GM19099 (cell line): ENCODE data around the gene TMEM163.

Experiments
- POLR2A ChIP-seq: IDR thresholded peaks from 3 replicates; pipeline ENCODE4 v1.6.1; 2011; ENCODE audit warnings: low read depth; ENCODE audit not compliant: insufficient read length; ENCODE audit errors: extremely low read depth

Gene TMEM163

DNA sequence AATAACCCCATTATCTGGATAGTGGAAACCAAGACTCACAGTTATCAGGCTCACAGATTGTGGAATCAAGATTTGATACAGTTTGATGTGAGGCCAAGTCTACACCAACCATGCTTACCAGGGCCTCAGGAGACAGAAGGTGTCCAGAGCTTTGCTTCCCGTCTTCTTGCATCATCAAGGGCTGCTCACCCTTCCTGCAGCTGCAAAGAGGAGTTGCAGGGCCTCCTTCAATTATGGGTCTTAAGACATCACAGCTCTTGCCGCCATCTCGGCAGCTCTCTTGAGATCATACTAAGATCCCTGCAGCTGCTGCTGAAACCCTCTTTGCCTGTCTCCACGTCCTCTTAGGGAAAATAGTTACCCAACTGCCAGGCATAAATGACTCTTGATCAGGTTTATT lies 288.9 kb downstream of the TMEM163 start:
- no peak for TF ChIP-seq POLR2A

DNA sequence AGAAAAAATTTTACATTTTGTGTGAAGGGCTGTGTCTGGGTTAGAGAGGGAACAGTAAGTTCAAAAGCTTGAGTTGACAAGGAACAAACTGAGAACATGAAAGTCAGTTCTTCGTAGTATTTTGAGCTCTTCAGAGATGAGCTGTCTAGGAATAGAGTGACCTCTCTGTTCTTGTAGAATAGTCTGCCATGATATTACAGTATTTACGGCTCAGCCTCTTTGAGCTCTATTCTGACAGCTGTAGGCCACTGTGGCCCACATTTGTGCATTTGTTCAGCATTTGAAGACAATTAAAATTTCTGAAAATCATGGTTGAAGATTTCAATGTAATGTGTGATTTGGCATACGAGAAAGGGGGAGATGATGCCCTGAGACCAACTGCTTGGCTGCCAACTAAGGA lies 292.1 kb downstream of the TMEM163 start:
- TF ChIP-seq POLR2A, result no peak

DNA sequence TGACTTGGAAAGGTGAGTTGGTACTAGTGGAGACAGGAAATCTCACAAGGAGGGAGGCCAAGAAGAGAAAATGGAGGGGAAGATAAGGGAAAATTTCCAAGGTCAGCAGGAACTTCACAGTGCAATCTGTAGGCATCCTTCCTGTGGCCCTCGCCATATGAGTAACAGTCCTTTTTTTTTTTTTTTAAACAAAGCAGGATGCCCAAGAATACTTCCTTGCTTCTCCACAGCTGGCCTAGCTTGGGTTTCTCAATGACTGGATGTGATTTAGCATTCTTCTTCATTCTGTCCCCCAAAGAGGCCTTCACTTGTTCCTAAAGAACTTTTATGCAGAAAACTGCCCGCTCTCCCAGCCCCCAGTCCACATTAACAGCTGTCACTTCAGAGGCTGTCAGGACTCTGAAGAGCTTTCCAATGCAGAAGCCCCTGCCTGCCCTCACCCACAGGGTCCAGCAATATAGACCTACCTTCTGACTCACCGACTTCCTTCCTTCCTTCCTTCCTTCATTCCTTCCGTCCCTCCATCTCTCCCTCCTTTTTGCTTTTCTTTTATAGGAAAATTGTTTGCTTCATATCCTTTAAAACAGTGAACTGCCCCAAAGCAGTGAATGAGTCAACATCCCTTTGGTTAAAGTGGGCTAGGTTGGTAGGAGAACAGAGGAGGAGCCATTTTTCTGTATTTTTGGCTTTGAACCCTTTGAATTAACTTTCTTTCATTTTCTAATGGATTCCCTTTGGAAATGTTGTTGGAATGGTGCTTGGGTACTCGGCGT lies 292.9 kb downstream of the TMEM163 start:
- TF ChIP-seq POLR2A, result no peak

DNA sequence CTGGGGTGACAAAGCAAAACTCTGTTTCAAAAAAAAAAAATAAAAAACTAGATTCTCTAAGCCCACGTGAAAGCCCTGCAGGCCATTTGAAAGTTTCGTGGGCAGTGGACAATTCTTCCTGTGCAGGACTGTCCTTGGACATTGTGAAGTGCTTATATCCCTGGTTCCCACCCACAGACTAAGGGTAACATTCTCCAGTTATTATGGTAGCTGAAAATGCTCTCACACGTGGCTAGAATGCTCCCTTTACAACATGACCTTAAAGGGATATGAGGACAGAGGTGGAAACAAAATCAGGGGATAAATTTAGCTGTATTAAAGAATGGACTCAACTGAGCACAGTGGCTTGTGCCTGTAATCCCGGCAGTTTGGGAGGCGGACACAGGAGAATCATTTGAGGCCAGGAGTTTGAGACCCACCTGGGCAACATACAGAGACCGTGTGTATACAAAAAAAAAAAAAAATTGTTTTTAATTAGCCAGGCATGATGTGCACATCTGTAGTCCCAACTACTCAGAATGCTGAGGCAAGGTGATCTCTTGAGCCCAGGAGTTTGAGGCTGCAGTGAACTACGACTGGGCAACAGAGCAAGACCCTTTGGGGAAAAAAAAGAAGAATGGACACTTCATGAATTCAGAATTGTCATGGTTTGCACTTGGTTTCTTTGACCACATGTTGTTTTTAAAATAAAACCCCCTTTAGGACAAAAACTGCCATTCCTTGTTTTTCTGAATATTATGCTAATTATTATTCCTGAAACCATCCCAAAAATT lies 297.1 kb downstream of the TMEM163 start:
- TF ChIP-seq POLR2A, result no peak

DNA sequence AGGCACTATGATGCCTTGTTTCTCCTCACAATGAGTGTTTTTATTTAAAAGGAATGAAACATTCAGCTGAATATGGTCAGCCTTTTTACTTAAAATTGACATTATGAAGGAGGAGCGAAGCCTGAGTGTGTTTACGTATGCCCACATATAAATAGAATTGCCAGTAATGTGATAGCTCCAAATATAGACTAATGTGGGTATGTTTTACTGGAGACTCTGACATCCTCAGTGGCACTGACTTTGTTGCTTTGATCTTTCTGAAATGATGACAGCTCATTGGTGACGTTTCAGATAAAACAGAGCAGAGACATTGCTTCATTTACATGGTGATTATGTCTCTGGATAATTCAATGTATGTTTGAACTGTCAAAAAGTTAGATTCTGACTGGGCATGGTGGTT lies 297.9 kb downstream of the TMEM163 start:
- TF ChIP-seq POLR2A, result no peak

DNA sequence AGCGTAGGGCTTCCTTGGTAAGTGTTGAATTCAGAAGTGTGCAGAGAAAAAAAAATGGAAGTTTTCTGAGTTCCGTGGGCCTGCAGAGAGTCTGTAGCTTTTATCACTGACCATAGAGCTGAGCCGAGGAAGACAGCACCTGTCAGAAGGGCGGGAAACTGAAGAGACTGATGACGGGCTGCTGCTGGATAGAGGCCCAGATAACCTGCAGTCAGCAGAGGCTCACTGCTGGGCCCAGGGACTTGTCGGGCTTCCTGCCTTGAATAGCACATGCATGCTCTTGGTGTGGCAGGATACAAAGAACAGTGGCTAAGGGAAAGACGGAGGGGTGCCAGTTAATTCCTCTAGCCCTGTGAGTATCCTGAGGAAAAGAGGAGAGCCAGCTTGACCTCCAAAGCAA lies 298.5 kb downstream of the TMEM163 start:
- no peak for TF ChIP-seq POLR2A

DNA sequence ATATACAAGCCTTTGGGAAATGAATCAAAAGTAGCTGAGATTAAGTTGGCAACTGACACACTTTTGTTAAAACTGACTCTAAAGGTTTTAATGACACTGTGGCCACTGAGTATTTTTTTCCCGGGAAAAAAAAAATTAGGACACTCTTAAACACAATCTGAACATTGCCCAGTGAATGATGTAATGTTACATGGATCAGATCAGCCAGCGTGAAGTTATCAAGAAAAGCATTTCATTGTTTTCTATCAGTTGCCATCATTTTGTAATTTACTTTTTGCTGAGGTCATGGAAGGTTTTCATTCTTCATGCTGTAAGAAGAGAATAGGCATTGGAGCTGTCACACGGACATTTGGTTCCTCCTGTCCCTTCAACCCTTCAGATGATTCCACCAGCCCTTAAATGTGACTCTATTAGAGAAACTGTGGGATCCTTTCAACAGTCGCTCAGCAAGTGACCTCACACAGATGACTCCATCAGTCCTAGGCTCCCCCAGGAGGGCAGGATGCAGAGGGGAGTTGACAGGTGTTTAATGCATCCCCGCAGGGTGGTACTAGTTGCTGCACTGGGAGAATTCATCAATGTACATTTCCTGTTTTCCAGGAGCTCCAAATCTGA lies 300.7 kb downstream of the TMEM163 start:
- TF ChIP-seq POLR2A, result no peak

DNA sequence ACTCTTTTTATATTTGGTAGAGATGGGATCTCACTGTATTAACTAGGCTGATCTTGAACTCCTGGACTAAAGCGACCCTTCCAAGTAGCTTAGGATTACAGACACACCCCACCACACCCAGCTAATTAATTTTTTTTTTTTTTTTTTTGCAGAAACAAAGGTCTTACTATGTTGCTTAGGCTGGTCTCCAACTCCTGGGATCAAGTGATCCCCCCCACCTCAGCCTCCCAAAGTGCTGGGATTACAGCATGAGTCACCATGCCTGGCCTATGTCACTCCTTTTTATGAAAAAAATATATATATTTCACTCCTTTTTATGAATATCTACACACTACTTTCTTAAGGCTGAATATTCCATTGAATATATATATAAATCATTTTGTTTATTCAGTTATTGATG lies 302.2 kb downstream of the TMEM163 start:
- TF ChIP-seq POLR2A, result no peak

DNA sequence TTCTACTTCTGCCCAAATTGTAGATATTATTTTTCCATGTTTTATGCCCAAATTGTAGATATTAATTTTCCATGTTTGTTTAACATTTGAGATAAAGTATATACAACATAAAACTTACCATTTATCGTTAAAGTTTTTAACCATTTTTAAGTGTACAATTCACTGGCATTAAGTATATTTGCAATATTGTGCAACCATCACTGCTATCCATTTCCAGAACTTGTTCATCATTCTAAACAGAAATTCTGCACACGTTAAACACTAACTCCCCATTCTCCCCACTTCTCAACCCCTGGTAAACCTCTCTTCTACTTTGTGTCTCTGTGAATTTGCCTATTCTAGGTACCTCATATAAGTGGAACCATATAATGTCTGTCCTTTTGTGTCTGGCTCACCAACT lies 302.8 kb downstream of the TMEM163 start:
- no peak for TF ChIP-seq POLR2A

DNA sequence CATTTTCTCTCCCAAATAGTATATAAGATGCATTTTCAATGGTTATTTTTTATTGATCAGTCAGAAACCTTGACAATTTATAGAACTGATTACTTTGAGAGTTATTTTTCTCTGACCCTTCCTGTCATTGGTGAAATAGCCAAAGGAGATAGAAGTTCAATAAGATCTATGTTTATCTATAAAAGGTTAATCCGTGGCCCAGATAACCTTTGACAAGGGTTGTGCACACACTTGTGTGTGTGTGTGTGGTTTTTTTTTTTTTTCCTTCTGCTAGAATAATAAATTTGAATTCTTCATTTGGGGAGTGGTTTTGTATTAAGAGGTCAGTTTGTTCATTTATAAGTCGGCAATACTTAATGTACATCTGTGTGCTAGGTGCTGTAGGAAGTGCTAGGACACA lies 304.9 kb downstream of the TMEM163 start:
- no peak for TF ChIP-seq POLR2A

DNA sequence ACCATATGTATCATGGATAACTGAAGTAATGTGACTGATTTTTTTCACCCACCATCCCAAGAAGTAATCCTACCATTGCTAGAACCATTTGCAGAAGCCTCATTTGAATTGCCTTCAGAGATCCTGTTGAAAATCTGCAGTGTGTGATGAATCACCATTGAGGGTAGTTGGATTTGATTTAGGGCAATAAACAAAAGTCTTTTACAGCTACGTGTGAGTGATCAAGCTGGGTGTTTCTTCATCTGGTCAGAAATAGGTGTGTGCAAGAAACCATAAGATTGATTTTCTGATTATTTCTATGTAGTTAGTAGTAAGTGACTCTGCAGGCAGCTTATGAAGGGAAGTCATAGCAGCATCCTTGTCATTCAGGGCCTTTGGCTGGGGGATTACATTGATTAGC lies 305.4 kb downstream of the TMEM163 start:
- no peak for TF ChIP-seq POLR2A

DNA sequence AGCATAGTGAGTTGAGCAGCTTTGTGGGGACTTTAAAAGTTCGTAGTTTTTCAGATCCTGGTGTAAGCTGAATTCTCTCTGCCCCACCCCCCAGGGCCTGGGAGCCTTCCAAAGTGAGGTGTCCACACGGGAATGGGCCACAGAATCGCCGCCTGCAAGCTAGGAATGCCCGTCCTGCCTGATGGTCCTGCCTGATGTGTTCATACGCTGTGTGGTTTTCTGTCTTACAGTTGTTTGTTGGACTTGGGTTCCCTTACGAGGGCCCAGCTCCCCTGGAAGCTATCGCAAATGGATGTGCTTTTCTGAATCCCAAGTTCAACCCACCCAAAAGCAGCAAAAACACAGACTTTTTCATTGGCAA lies 306.2 kb downstream of the TMEM163 start:
- TF ChIP-seq POLR2A, result no peak

DNA sequence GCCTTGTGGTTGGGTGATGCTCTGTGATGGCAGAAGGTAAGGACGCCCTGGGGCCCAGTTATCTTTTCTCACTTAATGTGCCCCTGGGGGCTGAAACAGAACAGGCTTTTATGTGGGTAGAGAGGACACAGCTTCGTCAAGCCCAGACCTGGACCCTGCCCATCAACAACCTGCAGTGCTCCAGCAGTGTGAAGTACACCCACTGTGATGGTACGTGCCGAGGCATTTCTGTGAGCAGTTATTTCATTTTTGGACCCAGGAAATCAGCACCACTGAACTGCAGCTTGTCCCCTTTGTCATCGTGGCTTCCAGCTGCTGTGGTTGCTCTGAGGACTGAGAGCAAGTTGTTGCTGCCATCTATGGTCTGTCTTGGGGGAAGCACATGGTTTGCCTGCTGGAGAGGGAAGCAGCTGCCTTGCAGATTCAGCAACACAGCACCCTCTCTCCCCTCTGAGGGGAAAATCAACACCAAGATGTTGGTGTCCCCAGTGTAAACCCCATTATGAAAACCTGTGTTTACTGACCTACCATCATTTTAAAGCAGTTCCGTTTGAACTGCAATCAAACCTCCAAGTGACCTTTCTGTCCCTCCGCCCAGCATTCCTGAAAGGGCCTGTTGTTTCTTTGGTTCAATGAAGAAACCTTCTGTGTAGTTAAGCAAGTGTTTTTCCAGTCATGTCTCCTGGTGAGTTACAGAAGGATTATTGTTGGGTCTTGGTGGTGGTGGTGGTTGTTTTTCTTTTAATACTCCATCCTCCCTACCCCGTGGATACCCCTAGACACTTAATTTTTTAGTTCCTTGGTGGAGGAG lies 306.8 kb downstream of the TMEM163 start:
- no peak for TF ChIP-seq POLR2A

DNA sequence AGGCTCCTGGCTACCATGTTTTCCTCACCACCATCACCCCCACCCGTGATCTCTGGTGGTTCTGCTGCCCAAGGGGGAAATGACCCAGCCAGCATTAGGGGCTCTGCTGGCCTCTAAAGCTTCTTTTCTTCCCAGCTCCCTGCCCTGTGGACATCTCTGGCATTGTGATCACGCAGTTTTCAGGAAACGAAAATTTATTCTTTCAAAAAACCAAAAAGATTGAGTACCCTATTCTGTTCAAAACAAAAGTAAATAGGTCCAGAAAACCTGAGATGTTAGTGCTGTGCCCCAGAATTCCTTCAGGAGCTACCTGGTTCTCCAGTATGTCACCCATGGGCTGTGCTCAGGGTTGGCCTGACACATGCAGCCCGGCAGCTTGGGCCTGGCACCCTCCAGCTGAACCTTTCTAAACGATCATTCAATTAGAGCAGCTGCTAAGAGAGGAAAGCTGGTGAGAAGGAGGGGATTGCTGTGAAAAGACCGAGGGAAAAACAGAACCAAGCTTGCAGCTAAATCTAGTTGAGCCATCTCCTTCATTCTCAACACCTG lies 307.4 kb downstream of the TMEM163 start:
- TF ChIP-seq POLR2A, result no peak

DNA sequence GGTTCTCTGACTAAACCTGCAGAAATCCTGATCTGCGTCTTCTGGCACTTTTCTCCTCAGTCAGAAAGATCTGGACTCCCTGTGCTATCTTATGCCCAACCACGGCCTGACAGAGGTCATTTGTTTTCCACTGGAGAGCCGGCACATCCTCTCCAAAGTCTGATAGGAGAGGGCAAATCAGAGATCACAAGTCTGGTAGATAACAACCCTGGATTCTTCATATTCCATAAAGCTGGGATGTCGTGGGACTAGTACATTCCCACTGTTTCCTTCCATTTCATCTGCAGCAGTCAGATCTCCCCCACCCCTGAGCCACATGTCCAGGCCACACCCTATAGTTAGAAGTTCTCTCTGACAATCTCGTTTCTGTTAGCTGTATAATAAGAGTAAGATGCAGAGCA lies 308.0 kb downstream of the TMEM163 start:
- no peak for TF ChIP-seq POLR2A

DNA sequence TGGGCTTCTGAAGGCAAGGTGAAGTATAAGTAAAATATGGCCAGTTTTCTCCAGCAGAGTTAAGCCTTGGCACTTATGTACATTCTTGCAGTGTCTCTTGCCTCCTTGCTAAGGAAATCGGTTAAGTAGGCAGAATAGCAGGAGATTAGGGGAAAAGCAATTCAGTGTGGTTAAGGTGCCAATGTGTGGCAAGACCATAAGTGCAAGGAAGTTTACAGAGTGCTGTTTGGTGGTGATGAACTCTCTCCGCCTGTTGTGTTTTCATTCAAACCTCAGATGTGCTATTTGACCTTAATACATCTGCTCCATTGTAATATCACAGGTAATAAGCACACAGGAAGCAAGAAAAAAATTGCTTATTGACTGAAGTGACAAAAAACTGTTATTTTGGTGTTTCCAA lies 308.8 kb downstream of the TMEM163 start:
- TF ChIP-seq POLR2A, result no peak

DNA sequence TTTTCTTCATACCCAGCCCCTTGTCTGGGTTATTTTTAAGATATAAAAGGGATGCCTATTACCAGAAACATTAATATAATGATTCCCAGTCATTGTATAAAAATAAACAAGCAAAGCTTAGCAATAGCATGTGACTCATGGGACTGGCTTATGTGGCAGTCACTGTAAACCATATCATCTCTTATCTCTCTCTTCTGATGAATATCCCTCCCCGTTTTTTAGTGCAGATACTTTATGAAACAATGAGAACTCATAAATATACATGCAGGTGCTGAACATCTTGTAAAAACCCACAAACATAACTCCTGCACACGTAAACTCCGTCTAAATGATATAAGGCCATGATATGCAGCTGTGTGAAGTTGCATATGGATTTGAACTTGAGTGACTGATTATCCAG lies 310.0 kb downstream of the TMEM163 start:
- no peak for TF ChIP-seq POLR2A
